HG03060 (cell line): ENCODE data around the gene IMPACT.

ENCODE experiments used
- ATAC-seq: cut with Tn5 transposase; IDR thresholded peaks from one replicate; pipeline ENCODE4 v1.9.1; 2021; ENCODE audit warnings: low read depth, moderate number of reproducible peaks; ENCODE audit not compliant: unreplicated experiment

The IMPACT gene

DNA sequence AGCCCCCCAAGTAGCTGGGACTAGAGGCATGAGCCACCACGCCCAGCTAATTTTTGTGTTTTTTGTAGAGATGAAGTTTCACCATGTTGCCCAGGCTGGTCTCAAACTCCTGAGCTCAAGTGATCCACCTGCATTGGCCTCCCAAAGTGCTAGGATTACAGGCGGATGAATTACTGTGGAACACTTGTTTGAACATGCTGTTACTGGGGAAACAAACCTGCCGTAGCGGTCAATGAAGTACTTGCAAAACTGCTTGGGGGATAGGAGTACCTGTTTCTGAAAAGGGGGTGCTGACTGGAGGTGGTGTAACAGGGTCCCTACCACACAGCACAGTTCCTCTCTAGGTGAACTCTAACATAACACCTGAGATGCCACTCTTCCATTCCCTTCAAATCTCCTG, 5.9 kb upstream of the IMPACT start:
- ATAC-seq: no peak

DNA sequence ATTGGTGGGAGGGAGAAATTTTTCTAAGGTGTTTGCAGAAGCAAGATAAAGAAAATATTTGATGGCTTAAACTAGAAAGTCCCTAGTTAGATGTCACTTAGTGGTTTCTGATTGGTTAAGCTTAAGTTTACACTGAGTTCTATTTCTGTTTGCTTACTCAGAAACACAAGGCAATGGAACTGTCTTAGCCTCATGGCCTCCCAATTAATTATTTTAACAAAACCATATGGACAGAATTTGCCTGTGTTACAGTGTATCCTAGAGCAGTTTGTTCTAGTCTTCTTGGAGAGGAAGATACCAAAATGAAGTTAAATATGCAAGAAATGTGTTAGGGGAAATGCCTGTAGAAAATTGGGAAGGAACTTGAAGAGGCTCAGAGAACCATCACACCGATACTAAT, 4.6 kb upstream of the IMPACT start:
- ATAC-seq: no peak

DNA sequence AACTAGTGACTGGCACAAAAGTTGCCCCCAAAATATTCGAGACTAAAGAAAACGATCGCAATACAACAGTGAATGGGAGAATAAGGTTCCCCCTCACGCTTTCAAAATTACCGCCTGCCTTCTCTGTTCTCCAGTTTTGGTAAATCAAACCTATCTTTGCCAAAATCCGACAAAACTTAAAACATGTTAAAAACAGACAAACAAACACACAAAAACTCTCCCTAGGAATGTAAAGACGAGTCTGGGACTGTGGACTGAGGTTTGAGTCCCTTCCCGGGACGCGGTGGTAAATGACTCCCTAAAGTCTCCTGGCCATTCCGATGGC, 435 bp upstream of the IMPACT start:
- ATAC-seq: no peak

DNA sequence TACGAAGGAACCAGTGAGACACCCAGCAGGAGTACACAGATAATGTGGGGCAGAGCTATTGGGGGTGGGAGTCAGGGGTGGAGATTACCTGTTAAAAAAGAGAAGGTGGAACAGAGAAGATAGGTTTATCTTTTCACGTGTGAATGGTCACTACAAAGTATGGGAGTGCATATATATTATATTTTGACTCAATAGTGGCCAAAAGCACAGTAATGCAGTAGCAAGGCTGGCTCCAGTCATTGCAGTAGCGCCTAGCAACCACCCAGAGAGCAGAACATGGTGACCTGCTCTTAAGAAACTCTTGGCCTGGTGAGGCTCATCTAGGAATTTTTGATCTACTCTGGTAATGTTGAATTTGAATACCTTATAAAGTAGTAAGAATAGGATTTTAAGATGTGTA, 1.0 kb downstream of the IMPACT start:
- no peak for ATAC-seq

DNA sequence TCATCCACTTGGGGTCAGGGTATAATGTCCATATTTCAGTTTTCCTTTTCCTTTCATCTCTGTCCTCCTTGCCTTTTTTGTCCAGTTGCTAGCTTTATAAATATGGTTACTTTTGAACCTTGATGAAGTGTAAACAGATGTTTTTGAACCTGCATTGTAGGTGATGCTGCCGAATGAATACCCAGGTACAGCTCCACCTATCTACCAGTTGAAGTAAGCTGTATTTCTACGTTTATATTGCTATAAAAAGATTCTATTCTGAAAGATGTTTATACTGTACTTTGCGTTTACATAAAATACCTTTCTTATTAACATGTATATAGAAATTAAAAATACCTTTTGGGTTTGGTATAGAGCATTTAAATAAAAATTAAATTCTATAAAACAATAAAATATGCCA, 2.2 kb downstream of the IMPACT start:
- ATAC-seq: no peak

DNA sequence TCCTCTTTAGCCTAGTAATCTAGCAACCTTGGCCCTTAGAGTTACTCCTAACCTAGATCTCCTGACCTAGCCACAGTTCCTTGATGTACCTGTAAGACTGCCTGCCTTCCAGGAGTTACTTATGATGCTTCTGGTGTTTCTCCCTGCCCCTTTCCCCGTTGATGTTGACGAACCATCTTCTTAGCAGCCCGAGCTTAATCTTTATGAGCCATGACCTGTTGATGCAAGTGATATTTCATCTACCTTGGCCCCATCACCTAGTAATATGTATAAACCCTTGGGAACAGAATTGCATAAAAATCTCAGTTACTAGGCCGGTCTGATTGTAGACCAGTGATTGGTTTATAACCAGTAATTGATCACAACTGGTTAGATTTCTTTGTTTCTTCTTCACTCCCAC, 2.7 kb downstream of the IMPACT start:
- ATAC-seq: no peak

DNA sequence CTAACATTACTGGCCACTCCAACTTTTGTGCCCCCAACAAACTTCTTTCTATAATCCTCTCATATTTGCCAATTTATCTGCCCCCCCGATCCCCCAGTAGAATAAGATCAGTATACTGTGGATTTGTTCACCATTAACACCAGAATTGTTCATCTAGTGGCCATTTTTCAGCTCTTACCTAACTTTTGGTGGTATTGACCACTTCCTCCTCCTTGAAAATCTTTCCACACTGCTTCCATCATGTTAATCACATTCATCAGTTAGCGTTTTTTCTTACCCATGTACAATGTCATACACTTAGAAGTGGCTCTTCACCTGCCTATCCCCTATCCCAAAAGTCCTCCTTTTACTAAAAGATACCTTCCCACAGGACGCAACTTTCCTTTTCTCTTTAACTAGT, 6.1 kb downstream of the IMPACT start:
- no peak for ATAC-seq

DNA sequence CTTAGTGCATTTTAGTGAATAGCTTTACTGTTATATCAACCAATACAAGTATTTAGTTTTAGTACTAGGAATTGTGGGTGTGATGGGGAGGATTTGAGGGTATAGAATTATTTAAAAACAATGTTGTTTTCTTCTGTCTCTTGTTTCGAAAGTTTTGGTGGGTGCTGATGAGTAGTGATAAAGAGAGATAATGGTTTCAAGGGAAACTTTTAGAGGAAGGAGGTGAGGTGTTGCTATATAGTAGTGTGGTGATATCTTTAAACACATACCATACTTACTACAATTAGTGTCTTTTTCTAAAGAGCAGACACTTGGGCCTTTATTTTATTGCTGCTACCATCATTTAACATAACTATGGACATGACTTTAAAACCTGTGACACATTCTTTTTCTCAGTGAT, 10.5 kb downstream of the IMPACT start:
- no peak for ATAC-seq

DNA sequence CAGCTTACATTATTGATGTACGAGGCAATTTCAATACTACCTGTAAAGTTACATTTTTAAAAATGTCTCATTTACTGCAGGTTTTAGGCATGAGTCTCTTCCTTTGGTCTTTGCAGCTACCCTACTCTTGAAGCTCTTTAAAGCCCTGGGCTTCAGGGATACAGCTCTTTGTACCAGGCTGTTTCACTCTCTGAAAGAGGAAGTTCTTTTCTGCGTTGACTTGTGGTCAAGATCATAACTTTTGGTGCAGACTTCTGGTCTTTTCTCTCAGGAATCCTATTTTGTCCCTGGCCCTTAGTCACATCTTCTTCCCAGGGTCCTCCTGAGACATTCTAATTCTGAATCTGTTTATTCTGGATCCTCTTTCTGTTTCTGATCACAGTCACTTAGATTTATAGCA, 17.4 kb downstream of the IMPACT start:
- ATAC-seq: peak; percentile 52

DNA sequence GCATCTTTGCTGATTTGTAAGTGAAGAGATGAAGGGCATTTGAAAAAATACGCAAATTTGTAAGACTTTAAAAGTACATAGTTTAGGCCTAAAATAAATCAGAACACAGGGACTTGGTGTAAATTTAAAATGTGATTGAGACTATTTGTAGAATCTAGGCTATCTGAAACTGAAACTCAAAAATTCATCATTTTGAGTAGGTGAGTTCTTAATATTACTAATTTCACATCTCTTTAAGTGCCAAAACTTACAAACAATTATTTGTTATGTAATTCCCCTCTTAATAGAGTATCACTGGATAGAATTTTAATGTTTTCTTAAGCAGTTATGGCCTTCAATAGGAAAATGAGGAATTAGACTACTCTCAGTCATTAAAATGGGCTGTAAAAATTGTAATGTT, 20.0 kb downstream of the IMPACT start:
- ATAC-seq: peak; percentile 51

DNA sequence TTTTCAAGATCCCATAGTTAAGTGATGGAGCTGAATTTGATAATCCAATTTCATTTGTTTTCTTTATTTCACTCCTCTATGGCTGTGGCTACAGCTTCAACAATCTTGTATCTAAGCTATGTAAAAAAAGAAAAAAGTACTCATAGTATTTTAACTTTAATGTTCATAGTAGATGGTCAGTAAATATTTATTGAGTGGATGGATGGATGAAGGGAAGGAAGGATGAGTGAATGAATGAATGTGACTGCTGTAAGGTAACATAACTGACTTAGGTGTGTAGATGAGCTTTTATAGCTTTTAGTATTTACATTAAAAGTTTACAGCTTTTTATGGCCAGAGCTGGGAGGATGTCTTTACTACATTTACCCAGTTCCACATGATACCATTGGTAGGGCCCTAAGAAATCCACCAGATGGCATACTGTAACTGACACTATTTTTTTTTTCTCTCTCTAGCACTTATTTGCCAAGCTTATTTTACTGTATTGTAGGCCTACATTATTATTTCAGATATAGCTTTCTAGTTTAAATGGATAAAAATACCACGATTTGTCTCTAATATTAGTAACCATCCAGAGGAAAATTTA, 20.6 kb downstream of the IMPACT start:
- no peak for ATAC-seq

DNA sequence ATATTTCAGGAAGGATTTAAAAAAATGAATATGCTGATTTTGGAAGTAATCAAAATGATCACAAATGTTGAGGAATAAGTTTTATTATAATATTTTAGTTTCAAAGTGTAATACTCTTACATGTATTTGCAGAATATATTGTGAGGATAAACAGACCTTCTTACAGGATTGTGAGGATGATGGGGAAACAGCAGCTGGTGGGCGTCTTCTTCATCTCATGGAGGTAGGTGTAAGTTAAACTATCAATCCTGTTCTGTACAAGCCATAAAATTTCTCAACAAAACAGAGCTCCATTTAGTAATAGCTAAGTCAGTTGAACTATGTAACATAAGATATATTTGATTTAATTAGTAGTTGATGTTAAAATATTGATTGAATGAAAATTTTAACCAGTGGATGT, 21.5 kb downstream of the IMPACT start:
- no peak for ATAC-seq

DNA sequence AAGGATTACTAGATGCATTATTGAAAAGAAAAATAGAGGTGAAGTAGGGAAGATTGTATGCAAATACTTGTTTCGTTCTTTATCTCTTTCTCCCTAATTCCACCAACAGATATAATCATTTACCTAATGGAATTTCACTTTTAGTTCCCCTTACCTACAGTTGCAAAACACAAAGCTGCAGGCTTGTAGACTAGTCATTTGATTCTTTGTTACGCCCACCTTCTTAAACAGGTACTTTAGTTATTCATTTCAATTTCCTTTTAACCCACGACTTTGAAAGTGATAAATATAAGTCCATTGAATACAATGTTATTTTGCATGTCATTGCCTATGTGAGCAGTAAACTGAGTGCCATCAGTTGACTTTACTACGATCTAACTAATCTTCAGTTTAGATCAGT, 30.1 kb downstream of the IMPACT start:
- no peak for ATAC-seq

DNA sequence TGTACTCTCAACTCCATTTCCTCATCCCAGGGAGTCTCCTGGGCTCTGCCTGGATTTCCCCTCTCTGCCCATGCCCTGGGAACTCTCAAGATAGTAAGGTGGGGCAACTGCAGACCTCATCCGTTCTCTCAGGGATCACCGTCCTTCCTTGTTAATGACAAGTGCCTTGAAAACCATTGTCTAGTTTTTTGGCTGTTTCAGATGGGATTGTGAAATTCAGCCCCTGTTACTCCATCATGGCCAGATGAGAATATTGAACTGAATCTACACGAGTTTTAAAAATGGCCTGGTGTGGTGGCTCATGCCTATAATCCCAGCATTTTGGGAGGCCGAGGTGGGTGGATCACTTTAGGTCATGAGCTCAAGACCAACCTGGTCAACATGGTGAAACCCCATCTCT, 33.3 kb downstream of the IMPACT start:
- no peak for ATAC-seq

DNA sequence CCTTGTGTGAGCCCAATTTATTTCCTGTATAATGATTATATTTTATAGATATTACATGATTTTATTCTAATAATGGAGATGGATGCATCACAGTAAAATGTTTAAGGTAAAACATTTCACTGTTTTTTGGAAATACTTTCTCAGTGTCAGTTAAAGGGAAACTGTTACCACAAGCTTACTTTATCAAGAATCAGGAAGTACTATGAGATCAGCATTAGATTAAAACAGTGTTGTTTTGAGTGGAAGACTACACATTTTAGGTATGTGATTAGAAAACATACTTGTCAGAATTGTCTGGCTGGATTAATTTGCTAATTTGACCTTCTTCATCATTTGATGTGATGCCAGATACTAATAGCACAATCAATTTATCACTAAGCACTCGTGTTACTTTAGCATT, 33.9 kb downstream of the IMPACT start, which contains the start of gene HRH4:
Gene HRH4, plus strand, starts transcription at position 250 of the 400 bp plus-strand sequence. Its CDS starts 92 bp downstream, at position 342.
- no peak for ATAC-seq

DNA sequence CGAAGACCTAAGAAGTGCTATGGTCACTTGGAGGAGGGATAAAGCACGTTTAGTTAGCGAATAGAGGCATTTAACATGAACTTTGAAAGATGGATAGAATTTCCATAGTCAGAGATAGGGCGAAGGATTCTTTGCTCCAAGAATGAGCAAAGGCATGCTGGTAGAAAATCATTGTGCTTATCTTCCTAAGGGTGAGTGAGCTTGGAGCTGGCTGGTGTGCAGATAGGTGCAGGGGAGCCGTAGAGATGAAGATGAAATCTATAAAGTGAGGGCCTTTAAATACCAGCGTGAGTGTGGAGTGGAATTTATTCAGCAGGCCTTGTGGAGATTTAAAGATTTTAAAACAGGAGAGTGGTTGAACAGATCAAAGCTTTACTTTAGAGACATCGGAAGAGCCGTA, 35.5 kb downstream of the IMPACT start:
- no peak for ATAC-seq

DNA sequence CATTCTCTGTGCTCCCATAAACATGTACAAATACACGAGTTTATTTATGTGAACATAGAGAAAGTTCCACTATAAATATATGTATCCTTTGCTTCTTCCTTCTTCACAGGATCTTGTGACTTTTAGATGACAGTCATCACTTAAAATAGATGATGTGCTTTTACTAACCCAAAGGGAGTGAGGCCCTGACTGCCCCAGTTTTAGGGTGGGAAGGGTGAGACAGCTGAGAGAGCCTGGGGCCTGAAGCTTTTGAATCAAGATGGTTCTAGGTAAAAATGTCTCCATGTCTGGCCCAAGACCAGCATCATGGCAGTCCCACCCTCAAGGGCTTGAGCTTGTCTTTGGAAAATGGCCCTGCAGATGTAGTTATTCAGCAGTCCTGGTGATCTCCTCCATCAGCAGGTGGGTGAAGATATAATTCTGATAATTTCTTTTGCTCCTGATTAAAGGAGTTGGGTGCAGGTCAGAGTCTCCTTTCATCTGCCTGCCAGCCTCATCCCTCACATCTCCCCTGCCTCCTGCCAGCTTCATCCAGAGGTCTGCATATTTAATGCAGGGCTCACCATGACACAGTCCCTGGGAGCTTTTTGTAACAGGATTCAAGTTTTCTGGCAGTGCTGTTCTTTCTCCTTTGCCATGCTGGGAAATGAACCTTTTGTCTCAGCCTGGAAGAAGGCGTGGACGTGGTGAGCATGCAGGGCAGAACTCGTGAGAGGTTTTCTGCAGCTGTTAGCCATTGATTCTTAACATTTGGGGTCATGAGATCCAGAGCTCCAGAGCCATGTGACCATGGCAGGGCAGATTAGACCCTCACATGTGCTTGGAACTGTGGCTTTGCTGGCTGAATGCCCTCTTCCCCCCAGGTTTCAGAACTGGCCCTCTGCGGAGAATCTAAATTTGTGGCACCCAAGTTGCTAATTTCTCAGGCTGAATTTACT, 36.6 kb downstream of the IMPACT start:
- no peak for ATAC-seq

DNA sequence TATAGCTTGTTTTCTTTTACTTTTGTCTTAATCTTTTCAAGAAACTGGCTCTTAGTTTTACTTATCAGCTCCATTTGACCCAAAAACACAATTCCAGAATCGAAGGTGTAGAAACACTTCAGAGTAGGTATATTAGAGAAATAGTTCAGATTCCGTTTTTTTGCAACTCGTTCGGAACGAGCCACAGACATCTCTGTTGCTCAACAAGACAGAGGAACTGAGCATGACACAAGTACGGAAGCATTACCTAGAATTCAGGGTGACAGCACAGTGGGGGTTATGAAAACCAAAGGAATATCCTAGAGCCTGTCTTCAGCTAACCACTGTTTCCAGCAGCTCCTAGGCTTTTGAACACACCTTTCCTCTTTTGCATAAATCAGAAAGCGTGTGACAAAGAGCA, 39.0 kb downstream of the IMPACT start:
- no peak for ATAC-seq

DNA sequence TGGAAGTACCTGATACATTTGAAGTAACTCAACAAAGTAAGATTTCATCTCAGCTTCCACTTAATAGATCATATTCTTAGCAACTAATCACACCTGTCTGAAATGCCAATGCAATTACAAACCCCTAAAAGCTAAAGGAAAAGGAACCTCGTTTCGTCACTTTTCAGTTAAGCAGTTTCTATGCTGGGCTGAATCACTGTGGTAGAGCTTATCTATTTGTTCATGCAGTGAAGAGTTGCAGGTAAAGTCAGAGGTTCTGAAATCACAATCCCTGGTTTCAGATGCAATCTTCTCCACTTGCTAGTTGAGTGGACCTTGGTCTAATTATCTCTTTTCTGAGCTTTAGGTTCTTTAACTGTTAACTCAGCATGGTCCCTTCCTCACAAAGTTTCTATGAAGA, 40.3 kb downstream of the IMPACT start:
- no peak for ATAC-seq

DNA sequence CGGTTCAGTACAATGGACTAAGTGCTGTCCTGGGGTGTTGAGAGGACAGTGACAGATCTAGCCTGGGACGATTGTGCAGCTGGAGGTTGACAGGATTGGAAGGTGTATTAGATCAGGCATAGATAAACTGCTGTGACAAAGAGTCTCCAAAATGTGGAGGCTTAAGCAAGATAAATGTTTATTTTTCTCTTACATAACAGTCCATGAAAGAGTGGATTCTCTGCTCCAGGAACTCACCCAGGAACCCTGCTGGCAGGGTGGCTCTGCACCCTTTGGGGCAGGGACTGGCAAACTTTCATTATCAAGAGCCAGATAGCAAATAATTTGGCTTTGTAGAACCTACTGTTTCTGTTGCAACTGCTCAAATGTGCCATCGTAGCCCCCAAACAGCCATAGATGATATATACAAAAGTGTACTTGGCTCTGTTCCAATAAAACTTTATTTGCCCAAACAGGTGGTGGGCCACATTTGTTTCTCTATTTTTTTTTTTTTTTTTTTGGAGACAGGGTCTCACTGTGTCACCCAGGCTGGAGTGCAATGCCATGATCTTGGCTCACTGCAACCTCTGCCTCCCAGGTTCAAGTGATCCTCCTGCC, 43.6 kb downstream of the IMPACT start:
- no peak for ATAC-seq

DNA sequence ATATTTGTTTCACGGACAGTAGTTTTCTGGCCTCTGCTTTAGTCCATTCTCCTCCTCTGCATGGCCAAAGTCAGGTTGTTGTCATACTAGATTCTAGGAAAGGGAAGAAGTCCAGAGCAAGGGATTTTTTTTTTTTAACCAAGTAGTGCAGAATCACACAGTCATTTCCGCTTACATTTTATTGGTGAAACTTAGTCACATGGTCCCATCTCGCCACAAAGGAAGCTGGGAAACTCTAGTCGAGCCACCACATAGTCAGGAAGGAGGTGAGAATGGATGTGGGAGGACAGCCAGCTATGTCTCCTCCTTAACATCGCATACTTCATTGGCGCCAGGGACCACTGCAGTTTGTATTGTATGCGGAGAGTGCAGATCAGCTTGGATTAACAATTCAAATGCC, 44.3 kb downstream of the IMPACT start:
- no peak for ATAC-seq

DNA sequence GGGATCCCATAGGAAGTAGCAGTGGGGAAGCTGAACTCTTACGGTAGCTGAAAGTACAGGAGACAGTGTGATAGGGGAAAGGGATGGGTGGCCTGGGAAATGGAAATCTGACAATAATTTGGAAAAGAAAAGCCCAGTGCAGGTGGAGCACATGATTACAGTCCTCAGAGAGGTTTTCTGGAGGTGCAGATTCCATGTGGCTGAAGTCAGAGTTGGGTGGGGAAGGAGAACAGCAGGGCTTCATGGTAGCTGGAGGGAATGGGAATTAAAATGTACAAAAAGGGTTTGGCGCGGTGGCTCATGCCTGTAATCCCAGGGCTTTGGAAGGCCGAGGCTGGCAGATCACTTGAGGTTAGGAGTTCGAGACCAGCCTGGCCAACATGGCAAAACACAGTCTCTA, 46.1 kb downstream of the IMPACT start:
- ATAC-seq: no peak
